OCI-LY1 (cell line): ENCODE measurements around the gene MYOZ3.

Experiments
- CTCF ChIP-seq: fragments of 200-600 bp; sonication (generic), shearing (Covaris generic); IDR thresholded peaks from 2 replicates; pipeline ENCODE4 v1.5.1; 2017; ENCODE audit warnings: mild to moderate bottlenecking, antibody characterized with exemption, low read length, moderate library complexity, mixed read lengths
- EZH2 ChIP-seq: fragments of 200-600 bp; sonication (generic), shearing (Covaris generic); IDR thresholded peaks from 2 replicates; pipeline ENCODE4 v1.8.0; 2017; ENCODE audit warnings: borderline replicate concordance, mixed run types, mild to moderate bottlenecking, antibody characterized with exemption, low read length, moderate library complexity, mixed read lengths

GRCh38 chr5:150616024-150616470, 45.0 kb upstream of the MYOZ3 start:
- TF ChIP-seq CTCF (no peak), EZH2 (no peak)
